ENCODE results near the gene TSPAN3.

TSPAN3 gene

GRCh38 chr15:76991741-76992645 lies 78.9 kb downstream of the TSPAN3 start:
- Histone ChIP-seq H2AFZ (ENCODE audit: low read length, unreplicated experiment) (no peak overlapping the region), H3K4me1 (ENCODE audit: control insufficient read depth, insufficient read depth, low read length, unreplicated experiment) (peaks cover 11% of the 10 kb centered on the region), H3K79me2 (ENCODE audit: control insufficient read depth, insufficient read depth, low read length, unreplicated experiment) (no peaks in the 10 kb centered on the region), H3K4me3 (ENCODE audit: low read depth, low read length) (no peak overlapping the region), H3K27me3 (ENCODE audit: insufficient read depth, low read length) (no peaks in the 10 kb centered on the region), H3K36me3 (ENCODE audit: insufficient read depth, low read length) (no peaks in the 10 kb centered on the region), H3K27ac (ENCODE audit: low read depth, low read length) (no peak overlapping the region)
